Liver (tissue), 9 donors: ENCODE measurements around the gene YIPF3. TPM values are rescaled to one million over a fixed set of nuclear protein-coding genes. Genes with fewer than 3 reads are reported as not detected.
A peak's percentile ranks its signal among the peaks of the same experiment; 100 is the strongest.

Experiments
- DNase-seq: peaks from one replicate; pipeline ENCODE4 v3.0.0-alpha.2; 2017; ENCODE audit warnings: low spot score
- H3K27ac ChIP-seq, 2 donors: one replicate each; pipeline ENCODE4 v1.7.0; 2013; ENCODE audit warnings: inconsistent platforms in 2 of 2, low read length in 2 of 2, control low read depth in 1 of 2, low read depth in 1 of 2, mild to moderate bottlenecking in 1 of 2
- H3K27me3 ChIP-seq, 4 donors: one replicate each; pipeline versions ENCODE4 v1.6.1 to v1.7.0; 2013; ENCODE audit warnings: low read length in 3 of 4, inconsistent platforms in 1 of 4, mild to moderate bottlenecking in 1 of 4, moderate library complexity in 1 of 4; ENCODE audit not compliant: control insufficient read depth in 4 of 4, insufficient read depth in 4 of 4
- H3K36me3 ChIP-seq, 4 donors: one replicate each; pipeline versions ENCODE4 v1.6.1 to v1.7.0; 2013; ENCODE audit warnings: low read length in 3 of 4, mild to moderate bottlenecking in 3 of 4, low read depth in 1 of 4, moderate library complexity in 1 of 4; ENCODE audit not compliant: control insufficient read depth in 4 of 4, insufficient read depth in 3 of 4
- H3K4me1 ChIP-seq, 4 donors: one replicate each; pipeline versions ENCODE4 v1.6.1 to v1.7.0; 2013; ENCODE audit warnings: low read length in 3 of 4, mild to moderate bottlenecking in 3 of 4, moderate library complexity in 1 of 4; ENCODE audit not compliant: control insufficient read depth in 4 of 4, insufficient read depth in 4 of 4
- H3K4me3 ChIP-seq, 3 donors: one replicate each; pipeline versions ENCODE4 v1.6.1 to v1.7.0; 2013; ENCODE audit warnings: low read length in 3 of 3, control low read depth in 1 of 3, low read depth in 1 of 3, mild to moderate bottlenecking in 1 of 3
- H3K9ac ChIP-seq, 2 donors: one replicate each; pipeline ENCODE4 v1.7.0; 2013; ENCODE audit warnings: low read length in 2 of 2, mild to moderate bottlenecking in 2 of 2, moderate library complexity in 2 of 2, control low read depth in 1 of 2, low read depth in 1 of 2
- H3K9me3 ChIP-seq, 4 donors: one replicate each; pipeline versions ENCODE4 v1.6.1 to v1.7.0; 2013; ENCODE audit warnings: low read length in 3 of 4; ENCODE audit not compliant: control insufficient read depth in 4 of 4
- EGR1 ChIP-seq, 2 donors: IDR thresholded peaks; 2 replicates each; pipeline ENCODE4 v1.6.1; 2016 to 2018; ENCODE audit warnings: antibody characterized with exemption in 2 of 2, low read depth in 2 of 2
- HNF4G ChIP-seq: IDR thresholded peaks from 2 replicates; pipeline ENCODE4 v1.6.1; 2016; ENCODE audit warnings: antibody characterized with exemption
- NR2F2 ChIP-seq: IDR thresholded peaks from 2 replicates; pipeline ENCODE4 v1.6.1; 2016; ENCODE audit warnings: antibody characterized with exemption
- RXRA ChIP-seq, 2 donors: IDR thresholded peaks; 2 replicates each; pipeline ENCODE4 v1.6.1; 2017 to 2018; ENCODE audit warnings: antibody characterized with exemption in 2 of 2, mild to moderate bottlenecking in 1 of 2
- SP1 ChIP-seq: IDR thresholded peaks from 2 replicates; pipeline ENCODE4 v1.6.1; 2018; ENCODE audit warnings: antibody characterized with exemption, mild to moderate bottlenecking
- TAF1 ChIP-seq: conservative IDR thresholded peaks from 2 replicates; pipeline ENCODE4 v1.6.1; 2016; ENCODE audit warnings: antibody characterized with exemption, mild to moderate bottlenecking
- YY1 ChIP-seq: IDR thresholded peaks from 2 replicates; pipeline ENCODE4 v1.6.1; 2016; ENCODE audit warnings: antibody characterized with exemption, mild to moderate bottlenecking
- WGBS: extraction: QIAGEN DNeasy Blood & Tissue Kit; methylation state at CpG from one replicate; pipeline ENCODE4 v1.1.7; 2013; 5-methylcytosine and 5-hydroxymethylcytosine counted together
- polyA plus RNA-seq, 2 donors: library from polyadenylated mRNA; stranded (reverse) in 1 of 2; unstranded in 1 of 2; fragments of 200-250 nt in 1 of 2; fragments of >200 nt in 1 of 2; fragmentation: Nextera tagmentation in 1 of 2; extraction: Ambion mirVana in 1 of 2; gene quantifications; one replicate each; pipeline versions ENCODE4 v1.2.1 to v1.2.3, GENCODE V29; 2013 to 2015
- total RNA-seq, 2 donors: library from RNA; depleted of rRNA; stranded (reverse); fragments of >200 nt; gene quantifications; one replicate each; pipeline ENCODE4 v1.2.3, GENCODE V29; 2014
- TF ChIP-seq, protein P1 (sequence below): IDR thresholded peaks from 2 replicates; pipeline ENCODE4 v1.6.1; 2016; ENCODE audit warnings: antibody characterized with exemption, mild to moderate bottlenecking
- TF ChIP-seq, protein P2 (sequence below): fragments of 150-350 bp; IDR thresholded peaks from 2 replicates; pipeline ENCODE4 v1.5.1; 2017; ENCODE audit warnings: improper control_type of control experiment, low read depth, low read length; ENCODE audit not compliant: missing input control
- TF ChIP-seq, protein P3 (sequence below): IDR thresholded peaks from 2 replicates; pipeline ENCODE4 v1.6.1; 2016; ENCODE audit warnings: antibody characterized with exemption
- donor health status: healthy.
- donor health status: healthy.
- donor health status: healthy.
- donor health status: healthy.
- donor health status: healthy.

Gene YIPF3
- total and polyA plus RNA-seq, 4 donors, result 43.8 to 91.9 (median 61.6) TPM

DNA sequence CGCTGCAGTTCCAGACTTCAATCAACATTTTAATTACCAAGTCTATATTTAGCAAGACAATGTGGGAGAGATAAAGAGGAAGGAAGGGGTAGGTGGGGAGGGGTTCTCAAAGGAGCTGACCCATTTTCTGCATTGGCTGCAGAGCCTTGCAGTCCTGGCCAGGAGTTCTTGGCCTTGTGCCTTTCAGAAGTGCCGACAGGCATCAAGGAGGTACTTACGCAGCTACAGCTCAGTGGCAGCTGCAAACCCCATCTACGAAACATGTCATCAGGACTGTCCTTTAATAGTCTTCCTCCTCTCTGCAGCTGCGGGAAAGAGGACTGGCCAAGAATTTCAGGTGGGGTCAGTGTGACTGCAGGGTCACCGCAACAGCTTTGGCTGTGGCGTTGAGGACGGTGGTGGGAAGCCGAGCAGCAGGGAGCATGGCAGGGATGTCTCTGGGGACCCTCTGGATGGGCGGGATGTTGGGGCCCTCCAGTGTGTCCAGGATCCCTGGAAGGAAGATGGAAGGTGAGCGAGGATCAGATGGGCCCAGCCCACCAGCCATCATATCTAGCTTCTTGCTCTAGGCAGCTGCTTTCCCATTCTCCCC, 4.8 kb downstream of the YIPF3 start:
- DNase-seq, result no peak
- no peak overlapping the region for H3K9ac ChIP-seq
- 92% methylated on average over 11 of the region's 11 CpGs for WGBS
- H3K36me3 ChIP-seq, result peaks cover 2 to 26% (median 17%) of the 10 kb centered on the region in 4 donors
- no peak overlapping the region for H3K27ac ChIP-seq
- no peaks in the 10 kb centered on the region for H3K9me3 ChIP-seq
- H3K4me3 ChIP-seq, result no peak overlapping the region
- peaks cover 8 to 24% (median 18%) of the 10 kb centered on the region in 4 donors for H3K4me1 ChIP-seq
- peaks cover 0 to 3% (median 0%) of the 10 kb centered on the region in 4 donors for H3K27me3 ChIP-seq
- TF ChIP-seq, protein P1, sequence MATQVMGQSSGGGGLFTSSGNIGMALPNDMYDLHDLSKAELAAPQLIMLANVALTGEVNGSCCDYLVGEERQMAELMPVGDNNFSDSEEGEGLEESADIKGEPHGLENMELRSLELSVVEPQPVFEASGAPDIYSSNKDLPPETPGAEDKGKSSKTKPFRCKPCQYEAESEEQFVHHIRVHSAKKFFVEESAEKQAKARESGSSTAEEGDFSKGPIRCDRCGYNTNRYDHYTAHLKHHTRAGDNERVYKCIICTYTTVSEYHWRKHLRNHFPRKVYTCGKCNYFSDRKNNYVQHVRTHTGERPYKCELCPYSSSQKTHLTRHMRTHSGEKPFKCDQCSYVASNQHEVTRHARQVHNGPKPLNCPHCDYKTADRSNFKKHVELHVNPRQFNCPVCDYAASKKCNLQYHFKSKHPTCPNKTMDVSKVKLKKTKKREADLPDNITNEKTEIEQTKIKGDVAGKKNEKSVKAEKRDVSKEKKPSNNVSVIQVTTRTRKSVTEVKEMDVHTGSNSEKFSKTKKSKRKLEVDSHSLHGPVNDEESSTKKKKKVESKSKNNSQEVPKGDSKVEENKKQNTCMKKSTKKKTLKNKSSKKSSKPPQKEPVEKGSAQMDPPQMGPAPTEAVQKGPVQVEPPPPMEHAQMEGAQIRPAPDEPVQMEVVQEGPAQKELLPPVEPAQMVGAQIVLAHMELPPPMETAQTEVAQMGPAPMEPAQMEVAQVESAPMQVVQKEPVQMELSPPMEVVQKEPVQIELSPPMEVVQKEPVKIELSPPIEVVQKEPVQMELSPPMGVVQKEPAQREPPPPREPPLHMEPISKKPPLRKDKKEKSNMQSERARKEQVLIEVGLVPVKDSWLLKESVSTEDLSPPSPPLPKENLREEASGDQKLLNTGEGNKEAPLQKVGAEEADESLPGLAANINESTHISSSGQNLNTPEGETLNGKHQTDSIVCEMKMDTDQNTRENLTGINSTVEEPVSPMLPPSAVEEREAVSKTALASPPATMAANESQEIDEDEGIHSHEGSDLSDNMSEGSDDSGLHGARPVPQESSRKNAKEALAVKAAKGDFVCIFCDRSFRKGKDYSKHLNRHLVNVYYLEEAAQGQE, result no peak
- TF ChIP-seq HNF4G (no peak), RXRA (IDR thresholded peaks at IDR 0.05) (no peak)
- TF ChIP-seq, protein P2, sequence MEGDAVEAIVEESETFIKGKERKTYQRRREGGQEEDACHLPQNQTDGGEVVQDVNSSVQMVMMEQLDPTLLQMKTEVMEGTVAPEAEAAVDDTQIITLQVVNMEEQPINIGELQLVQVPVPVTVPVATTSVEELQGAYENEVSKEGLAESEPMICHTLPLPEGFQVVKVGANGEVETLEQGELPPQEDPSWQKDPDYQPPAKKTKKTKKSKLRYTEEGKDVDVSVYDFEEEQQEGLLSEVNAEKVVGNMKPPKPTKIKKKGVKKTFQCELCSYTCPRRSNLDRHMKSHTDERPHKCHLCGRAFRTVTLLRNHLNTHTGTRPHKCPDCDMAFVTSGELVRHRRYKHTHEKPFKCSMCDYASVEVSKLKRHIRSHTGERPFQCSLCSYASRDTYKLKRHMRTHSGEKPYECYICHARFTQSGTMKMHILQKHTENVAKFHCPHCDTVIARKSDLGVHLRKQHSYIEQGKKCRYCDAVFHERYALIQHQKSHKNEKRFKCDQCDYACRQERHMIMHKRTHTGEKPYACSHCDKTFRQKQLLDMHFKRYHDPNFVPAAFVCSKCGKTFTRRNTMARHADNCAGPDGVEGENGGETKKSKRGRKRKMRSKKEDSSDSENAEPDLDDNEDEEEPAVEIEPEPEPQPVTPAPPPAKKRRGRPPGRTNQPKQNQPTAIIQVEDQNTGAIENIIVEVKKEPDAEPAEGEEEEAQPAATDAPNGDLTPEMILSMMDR, result no peak

DNA sequence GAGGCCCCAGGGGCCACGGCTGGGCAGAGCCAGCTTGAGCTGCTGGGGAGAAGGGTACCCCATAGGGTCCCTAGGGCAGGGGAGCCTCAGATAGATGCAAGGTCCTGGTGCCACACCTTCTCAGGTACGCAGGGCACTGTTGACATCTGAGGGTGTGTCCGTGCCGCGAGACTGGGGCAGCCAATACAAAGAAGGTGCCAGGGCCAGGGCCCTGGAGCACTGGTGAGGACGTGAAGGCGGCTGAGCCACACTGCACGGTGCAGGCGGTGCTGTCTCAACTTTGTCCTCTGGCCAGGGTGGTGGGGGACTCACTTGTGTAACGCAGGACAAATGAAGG, 5.9 kb downstream of the YIPF3 start:
- H3K9ac ChIP-seq, result no peak overlapping the region
- no peak for DNase-seq
- no peak overlapping the region for H3K27ac ChIP-seq
- no peaks in the 10 kb centered on the region for H3K9me3 ChIP-seq
- H3K4me1 ChIP-seq, result peaks cover 6 to 19% (median 13%) of the 10 kb centered on the region in 4 donors
- peak; percentile 3 for TF ChIP-seq YY1
- no peak for TF ChIP-seq TAF1
- peaks cover 0 to 3% (median 0%) of the 10 kb centered on the region in 4 donors for H3K27me3 ChIP-seq
- 78% methylated on average over 10 of the region's 10 CpGs for WGBS
- peaks cover 2 to 27% (median 17%) of the 10 kb centered on the region in 4 donors for H3K36me3 ChIP-seq
- H3K4me3 ChIP-seq, result peak overlapping the region in 1 of 3 donors; percentile 71

DNA sequence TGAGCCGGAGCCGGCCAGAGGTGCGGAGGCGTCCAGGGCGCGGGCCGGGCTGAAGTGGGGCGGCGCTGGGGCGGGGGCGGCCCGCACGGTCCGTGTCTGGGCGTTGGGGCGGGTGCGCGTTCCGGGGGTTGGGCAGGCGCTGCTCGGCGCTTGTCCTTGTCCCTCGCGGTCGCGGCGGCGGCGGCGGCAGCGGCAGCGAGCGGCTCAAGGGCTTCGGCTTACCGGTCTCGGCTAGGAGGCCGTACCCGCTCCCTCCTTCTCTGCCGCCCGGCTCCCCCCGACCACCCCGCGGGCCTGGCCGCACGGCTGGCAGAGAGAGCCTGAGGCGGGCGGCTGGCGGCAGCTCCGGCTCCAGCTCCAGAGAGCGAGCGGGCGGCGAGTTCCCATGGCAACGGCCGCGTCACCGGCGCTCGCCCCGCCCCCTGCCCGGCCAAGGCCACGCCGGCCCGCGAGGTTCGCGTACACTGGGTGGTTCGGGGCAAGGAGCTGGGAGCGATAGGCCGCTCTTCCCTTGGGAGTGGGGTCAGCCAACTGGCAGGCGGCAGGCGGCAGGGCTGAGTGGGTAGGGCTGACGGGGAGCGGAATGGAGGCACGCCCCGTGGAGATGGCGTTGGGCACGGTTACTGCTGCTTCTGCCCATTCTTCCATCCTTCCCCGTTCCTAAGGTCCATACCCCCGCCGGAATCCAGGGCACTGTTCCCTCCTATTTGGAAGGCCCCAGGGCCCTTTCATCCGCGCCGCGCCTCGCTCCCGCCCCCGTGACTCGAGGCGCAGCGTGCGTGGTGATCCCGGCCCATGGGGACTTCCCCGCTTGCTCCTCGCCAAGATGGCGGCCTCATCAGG, 6.5 kb downstream of the YIPF3 start, which contains the start of gene LRRC73:
Gene LRRC73, minus strand, starts transcription at position 363 of the 843 bp plus-strand sequence. CDS start 561 bp downstream, outside the sequence.
- peaks cover 5 to 13% (median 8%) of the 10 kb centered on the region in 4 donors for H3K4me1 ChIP-seq
- peak within 1 kb of the TSS; percentile 30 to 71 (median 54) for H3K4me3 ChIP-seq
- peak within 1 kb of the TSS in 1 of 2 donors; percentile 35 for H3K27ac ChIP-seq
- WGBS, result 10% methylated on average over 96 of the region's 96 CpGs
- DNase-seq, result peak; percentile 92
- peaks cover 2 to 31% (median 17%) of the 10 kb centered on the region in 4 donors for H3K36me3 ChIP-seq
- H3K27me3 ChIP-seq, result peaks cover 0 to 3% (median 0%) of the 10 kb centered on the region in 4 donors
- H3K9ac ChIP-seq, result no peak within 1 kb of the TSS
- H3K9me3 ChIP-seq, result no peaks in the 10 kb centered on the region
- TF ChIP-seq, protein P1, result no peak
- peak; percentile 22 to 29 for TF ChIP-seq RXRA (IDR thresholded peaks at IDR 0.05)
- no peak for TF ChIP-seq NR2F2
- TF ChIP-seq, protein P3, sequence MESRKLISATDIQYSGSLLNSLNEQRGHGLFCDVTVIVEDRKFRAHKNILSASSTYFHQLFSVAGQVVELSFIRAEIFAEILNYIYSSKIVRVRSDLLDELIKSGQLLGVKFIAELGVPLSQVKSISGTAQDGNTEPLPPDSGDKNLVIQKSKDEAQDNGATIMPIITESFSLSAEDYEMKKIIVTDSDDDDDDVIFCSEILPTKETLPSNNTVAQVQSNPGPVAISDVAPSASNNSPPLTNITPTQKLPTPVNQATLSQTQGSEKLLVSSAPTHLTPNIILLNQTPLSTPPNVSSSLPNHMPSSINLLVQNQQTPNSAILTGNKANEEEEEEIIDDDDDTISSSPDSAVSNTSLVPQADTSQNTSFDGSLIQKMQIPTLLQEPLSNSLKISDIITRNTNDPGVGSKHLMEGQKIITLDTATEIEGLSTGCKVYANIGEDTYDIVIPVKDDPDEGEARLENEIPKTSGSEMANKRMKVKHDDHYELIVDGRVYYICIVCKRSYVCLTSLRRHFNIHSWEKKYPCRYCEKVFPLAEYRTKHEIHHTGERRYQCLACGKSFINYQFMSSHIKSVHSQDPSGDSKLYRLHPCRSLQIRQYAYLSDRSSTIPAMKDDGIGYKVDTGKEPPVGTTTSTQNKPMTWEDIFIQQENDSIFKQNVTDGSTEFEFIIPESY, result no peak
- no peak for TF ChIP-seq EGR1 (IDR thresholded peaks at IDR 0.05; ENCODE audit: low read depth in 2 of 2)
- TF ChIP-seq, protein P2, result no peak
- TF ChIP-seq SP1, result peak; percentile 23
- no peak for TF ChIP-seq HNF4G
